ENCODE results near the gene ACOXL. TPM values are rescaled to one million over a fixed set of nuclear protein-coding genes. Genes with fewer than 3 reads are reported as not detected.

Gene ACOXL
- total and polyA plus RNA-seq, 12 donors = 0.05 to 0.19 (median 0.12) TPM; not detected in 8

- intact Hi-C loops (cut with DNase I) = no loop called here
- Histone ChIP-seq H3K9me3 (replicated peaks in 1 of 3) (no peaks in the 10 kb centered on the region), H3K27ac (no peak overlapping the region), H3K27me3 (no peaks in the 10 kb centered on the region), H3K36me3 (replicated peaks in 1 of 2) (no peaks in the 10 kb centered on the region), H3K4me1 (replicated peaks in 1 of 2) (no peaks in the 10 kb centered on the region), H3K4me3 (no peak overlapping the region)
- TF ChIP-seq POLR2A (IDR thresholded peaks at IDR 0.05) (no peak), CTCF (IDR thresholded peaks at IDR 0.05) (no peak)
- DNase-seq = no peak
- 61 to 67% (median 61%) methylated on average over 6 of the region's 6 CpGs for WGBS, 4 donors
These were observed 16.1 kb downstream of the ACOXL start for GRCh38 chr2:110748489-110748867.

DNA sequence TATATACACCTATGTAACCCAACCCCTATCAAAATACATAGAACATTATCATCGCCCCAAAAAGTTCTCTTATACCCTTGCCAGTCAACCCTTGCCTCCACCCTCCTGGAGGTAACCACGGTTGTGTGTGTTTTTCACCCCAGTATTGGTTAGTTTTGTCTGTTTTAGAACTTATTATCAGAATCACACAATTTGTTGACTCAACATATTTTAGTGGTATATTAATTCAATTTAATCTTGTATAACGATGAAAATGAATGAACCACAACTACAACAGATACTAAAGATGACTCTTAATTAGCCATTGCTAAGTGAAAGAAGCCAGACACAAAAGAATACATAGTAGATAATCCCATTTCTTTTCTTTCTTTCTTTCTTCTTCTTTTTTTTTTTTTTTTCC lies 19.3 kb downstream of the ACOXL start:
- no peaks in the 10 kb centered on the region for H3K9me3 ChIP-seq (replicated peaks in 1 of 3)
- H3K4me1 ChIP-seq (replicated peaks in 1 of 2) = no peaks in the 10 kb centered on the region
- H3K27me3 ChIP-seq = no peaks in the 10 kb centered on the region
- H3K4me3 ChIP-seq = no peak overlapping the region
- no peak for TF ChIP-seq POLR2A (IDR thresholded peaks at IDR 0.05)
- TF ChIP-seq CTCF (IDR thresholded peaks at IDR 0.05) = no peak
- no peak for DNase-seq
- H3K36me3 ChIP-seq (replicated peaks in 1 of 2) = no peaks in the 10 kb centered on the region
- intact Hi-C loops (cut with DNase I) = no loop called here
- WGBS, 4 donors = 84 to 88% (median 86%) methylated on average over 3 of the region's 3 CpGs
- no peak overlapping the region for H3K27ac ChIP-seq

- TF ChIP-seq POLR2A (IDR thresholded peaks at IDR 0.05) (no peak), CTCF (IDR thresholded peaks at IDR 0.05) (no peak)
- no peak overlapping the region for H3K4me3 ChIP-seq
- no peaks in the 10 kb centered on the region for H3K36me3 ChIP-seq (replicated peaks in 1 of 2)
- H3K4me1 ChIP-seq (replicated peaks in 1 of 2) = no peaks in the 10 kb centered on the region
- no peaks in the 10 kb centered on the region for H3K9me3 ChIP-seq (replicated peaks in 1 of 3)
- no peak for DNase-seq
- no peaks in the 10 kb centered on the region for H3K27me3 ChIP-seq
- 86 to 95% (median 92%) methylated on average over 2 of the region's 2 CpGs for WGBS, 4 donors
- intact Hi-C loops (cut with DNase I) = no loop called here
- H3K27ac ChIP-seq = no peak overlapping the region
These were observed 20.5 kb downstream of the ACOXL start for GRCh38 chr2:110752871-110753270.

DNA sequence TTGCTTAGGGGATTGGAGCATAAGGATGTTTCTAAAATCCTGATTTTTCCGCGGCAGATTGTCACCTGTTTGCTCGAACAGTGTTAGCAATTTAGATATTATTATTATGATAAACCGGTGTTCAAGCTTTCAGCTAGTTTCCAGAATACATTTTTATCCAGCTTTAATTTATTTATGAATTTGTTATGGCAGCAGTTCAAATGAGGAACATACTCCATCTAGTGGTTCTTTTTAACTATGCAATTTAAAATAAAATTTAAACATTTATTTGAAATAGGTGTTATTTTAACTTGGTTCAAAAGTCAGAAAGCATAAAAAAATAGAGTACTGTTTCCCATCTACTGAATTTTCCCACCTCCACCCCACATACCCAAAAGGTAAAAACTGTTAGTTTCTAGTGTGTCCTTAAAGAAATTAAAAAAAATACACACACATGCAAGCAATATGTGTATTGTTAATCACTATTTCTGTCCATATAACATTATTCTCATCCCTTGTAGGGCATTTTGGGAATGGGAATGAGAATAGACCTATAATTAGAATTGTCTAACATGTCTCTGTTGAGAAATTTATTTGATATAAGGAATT lies 23.2 kb downstream of the ACOXL start:
- Histone ChIP-seq H3K27ac (no peak overlapping the region), H3K9me3 (replicated peaks in 1 of 3) (peaks cover 0 to 5% (median 0%) of the 10 kb centered on the region in 3 donors), H3K36me3 (replicated peaks in 1 of 2) (no peaks in the 10 kb centered on the region), H3K27me3 (no peaks in the 10 kb centered on the region), H3K4me1 (replicated peaks in 1 of 2) (no peaks in the 10 kb centered on the region), H3K4me3 (no peak overlapping the region)
- TF ChIP-seq CTCF (IDR thresholded peaks at IDR 0.05) (peak; percentile 30 to 76 (median 60)), POLR2A (IDR thresholded peaks at IDR 0.05) (no peak)
- 14 to 24% (median 21%) methylated on average over 4 of the region's 4 CpGs for WGBS, 4 donors
- intact Hi-C loops (cut with DNase I) = no loop called here
- no peak for DNase-seq
